Ecto neural progenitor cell (in vitro differentiated cells): ENCODE data around the gene TBC1D28.
A peak's percentile ranks its signal among the peaks of the same experiment; 100 is the strongest.
"Not testable (repeated sequence)": the region's sequence is repeated elsewhere in the genome, so short reads cannot be mapped to it uniquely, and the experiment has no call there.

Experiments
- DNase-seq: peaks from one replicate; pipeline ENCODE4 v3.0.0-alpha.2; 2018; ENCODE audit warnings: low spot score

Gene TBC1D28

GRCh38 chr17:18644291-18644690, at the start of gene TBC1D28:
TBC1D28 (minus strand) TSS chr17:18644391; CDS start chr17:18641352, 3,039 bp downstream.
- DNase-seq = not testable (repeated sequence)

GRCh38 chr17:18682668-18683067, 38.5 kb upstream of the TBC1D28 start:
- DNase-seq = not testable (repeated sequence)

- DNase-seq = peak; percentile 90
Observed at GRCh38 chr17:18681767-18682571, 37.8 kb upstream of the TBC1D28 start, which contains the start of gene FOXO3B. FOXO3B (minus strand) TSS chr17:18682314; CDS start chr17:18681651, 663 bp downstream.

GRCh38 chr17:18677381-18677780, 33.2 kb upstream of the TBC1D28 start:
- not testable (repeated sequence) for DNase-seq

GRCh38 chr17:18676928-18677327, 32.7 kb upstream of the TBC1D28 start:
- not testable (repeated sequence) for DNase-seq

- DNase-seq = not testable (repeated sequence)
Observed at GRCh38 chr17:18672395-18673227, 28.4 kb upstream of the TBC1D28 start.

GRCh38 chr17:18668625-18669024, 24.4 kb upstream of the TBC1D28 start:
- not testable (repeated sequence) for DNase-seq

- DNase-seq = not testable (repeated sequence)
Observed at GRCh38 chr17:18667535-18667934, 23.3 kb upstream of the TBC1D28 start.

- not testable (repeated sequence) for DNase-seq
Observed at GRCh38 chr17:18666326-18666725, 22.1 kb upstream of the TBC1D28 start.

GRCh38 chr17:18661924-18662624, 17.9 kb upstream of the TBC1D28 start:
- not testable (repeated sequence) for DNase-seq

GRCh38 chr17:18650094-18650493, 5.9 kb upstream of the TBC1D28 start:
- DNase-seq = not testable (repeated sequence)

GRCh38 chr17:18643124-18643523, 1.1 kb downstream of the TBC1D28 start:
- DNase-seq = not testable (repeated sequence)

- DNase-seq = not testable (repeated sequence)
Observed at GRCh38 chr17:18638357-18638756, 5.8 kb downstream of the TBC1D28 start.

- not testable (repeated sequence) for DNase-seq
Observed at GRCh38 chr17:18636237-18636636, 8.0 kb downstream of the TBC1D28 start.

GRCh38 chr17:18635773-18636172, 8.4 kb downstream of the TBC1D28 start:
- DNase-seq = not testable (repeated sequence)

- peak; percentile 39 for DNase-seq
Observed at GRCh38 chr17:18634550-18635263, 9.5 kb downstream of the TBC1D28 start.

GRCh38 chr17:18626152-18626870, 17.9 kb downstream of the TBC1D28 start:
- DNase-seq = no peak

- peak; percentile 75 for DNase-seq
Observed at GRCh38 chr17:18625509-18626104, 18.6 kb downstream of the TBC1D28 start.

GRCh38 chr17:18624862-18625501, 19.2 kb downstream of the TBC1D28 start:
- DNase-seq = not testable (repeated sequence)

GRCh38 chr17:18617613-18618012, 26.6 kb downstream of the TBC1D28 start:
- DNase-seq = not testable (repeated sequence)
